Epithelial cell of proximal tubule (primary cell): Measurements from ENCODE around the gene DOCK9. TPM values are rescaled to one million over a fixed set of nuclear protein-coding genes. Genes with fewer than 3 reads are reported as not detected.

Experiments used
- DNase-seq: peaks from one replicate; pipeline ENCODE4 v3.0.0-alpha.2; 2011; ENCODE audit warnings: low read depth
- H3K4me3 ChIP-seq: 2 replicates; pipeline ENCODE4 v1.5.1; 2011; ENCODE audit warnings: low read depth, mild to moderate bottlenecking, low read length
- total RNA-seq: library from RNA; depleted of rRNA; stranded (reverse); fragments of >200 nt; gene quantifications from 2 replicates; pipeline ENCODE4 v1.2.3, GENCODE V29; 2015
- TF ChIP-seq, protein P1 (sequence below): conservative IDR thresholded peaks from 2 replicates; pipeline ENCODE4 v1.5.1; 2012; ENCODE audit warnings: low read depth, mild to moderate bottlenecking, low read length

The DOCK9 gene
- total RNA-seq, 1 donor from 2014 or later = 37.6 TPM

DNA sequence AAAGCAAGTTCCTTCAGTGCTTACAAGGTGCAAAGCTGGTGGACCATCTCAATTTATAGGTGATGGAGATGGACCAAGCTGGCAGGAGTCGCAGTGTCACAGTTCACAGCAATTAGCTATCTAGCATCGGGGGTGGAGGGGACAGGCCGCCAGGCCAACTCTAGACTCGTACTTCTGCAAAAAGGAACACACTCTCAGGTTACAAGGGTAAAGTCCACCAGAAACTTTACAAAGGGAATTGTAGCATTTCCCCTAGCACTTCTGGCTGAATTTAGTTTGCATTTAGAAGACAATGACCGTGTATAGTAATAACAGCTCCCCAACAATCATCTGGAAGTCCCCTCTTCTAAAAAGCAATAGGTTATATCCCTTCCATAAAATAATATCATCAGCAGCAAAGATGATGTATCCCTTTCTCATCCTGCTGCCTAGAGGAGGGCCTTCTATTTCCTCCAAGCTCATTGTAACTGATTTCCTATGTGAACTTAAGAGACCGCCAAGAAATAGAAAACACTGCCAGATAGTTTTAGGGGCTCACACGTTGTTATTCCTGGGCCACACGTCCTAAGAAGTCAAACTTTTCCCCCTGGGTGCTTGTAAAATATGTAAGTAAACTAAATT lies 8.5 kb upstream of the DOCK9 start:
- DNase-seq = no peak
- TF ChIP-seq, protein P1, sequence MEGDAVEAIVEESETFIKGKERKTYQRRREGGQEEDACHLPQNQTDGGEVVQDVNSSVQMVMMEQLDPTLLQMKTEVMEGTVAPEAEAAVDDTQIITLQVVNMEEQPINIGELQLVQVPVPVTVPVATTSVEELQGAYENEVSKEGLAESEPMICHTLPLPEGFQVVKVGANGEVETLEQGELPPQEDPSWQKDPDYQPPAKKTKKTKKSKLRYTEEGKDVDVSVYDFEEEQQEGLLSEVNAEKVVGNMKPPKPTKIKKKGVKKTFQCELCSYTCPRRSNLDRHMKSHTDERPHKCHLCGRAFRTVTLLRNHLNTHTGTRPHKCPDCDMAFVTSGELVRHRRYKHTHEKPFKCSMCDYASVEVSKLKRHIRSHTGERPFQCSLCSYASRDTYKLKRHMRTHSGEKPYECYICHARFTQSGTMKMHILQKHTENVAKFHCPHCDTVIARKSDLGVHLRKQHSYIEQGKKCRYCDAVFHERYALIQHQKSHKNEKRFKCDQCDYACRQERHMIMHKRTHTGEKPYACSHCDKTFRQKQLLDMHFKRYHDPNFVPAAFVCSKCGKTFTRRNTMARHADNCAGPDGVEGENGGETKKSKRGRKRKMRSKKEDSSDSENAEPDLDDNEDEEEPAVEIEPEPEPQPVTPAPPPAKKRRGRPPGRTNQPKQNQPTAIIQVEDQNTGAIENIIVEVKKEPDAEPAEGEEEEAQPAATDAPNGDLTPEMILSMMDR = no peak
- H3K4me3 ChIP-seq = no peak overlapping the region

DNA sequence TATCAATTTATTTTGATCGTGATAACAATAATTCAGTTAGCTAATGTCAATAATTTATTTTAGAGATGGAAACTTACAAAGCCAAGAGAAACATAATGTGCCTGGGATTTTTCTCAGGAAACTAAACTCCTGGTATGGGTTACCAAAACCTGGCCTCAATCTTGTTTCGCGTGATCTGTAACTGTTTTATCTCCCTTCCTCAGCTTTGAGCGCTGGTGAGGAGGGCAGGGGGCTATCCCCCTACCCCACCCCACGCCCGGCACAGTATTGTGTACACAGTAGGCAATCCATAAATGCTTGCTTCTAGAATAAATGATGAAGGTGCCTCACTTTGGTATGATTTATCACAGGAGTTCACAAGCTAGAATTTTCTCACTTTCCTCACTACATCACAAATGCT lies 7.7 kb upstream of the DOCK9 start:
- DNase-seq = no peak
- TF ChIP-seq, protein P1 = no peak
- no peak overlapping the region for H3K4me3 ChIP-seq

DNA sequence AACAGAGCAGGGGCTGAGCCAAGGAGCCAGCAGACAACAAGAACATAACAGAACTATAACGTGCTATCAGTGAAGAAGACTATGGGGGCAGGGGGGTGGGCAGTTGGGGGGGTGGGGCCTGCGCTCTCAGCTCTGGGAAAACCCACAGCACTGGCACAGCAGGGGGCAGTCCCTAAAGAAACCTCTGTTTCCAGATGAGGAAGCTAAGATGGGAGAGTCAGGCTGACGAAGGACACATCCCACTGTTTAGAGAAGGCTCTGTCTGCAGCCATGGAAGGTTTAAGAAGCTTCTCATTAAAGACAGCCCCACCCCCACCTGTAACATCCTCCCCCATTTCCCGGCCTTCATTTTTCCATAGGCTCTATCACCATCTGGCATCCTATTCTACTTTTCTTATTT lies 7.1 kb upstream of the DOCK9 start:
- no peak for DNase-seq
- no peak overlapping the region for H3K4me3 ChIP-seq
- TF ChIP-seq, protein P1 = no peak

DNA sequence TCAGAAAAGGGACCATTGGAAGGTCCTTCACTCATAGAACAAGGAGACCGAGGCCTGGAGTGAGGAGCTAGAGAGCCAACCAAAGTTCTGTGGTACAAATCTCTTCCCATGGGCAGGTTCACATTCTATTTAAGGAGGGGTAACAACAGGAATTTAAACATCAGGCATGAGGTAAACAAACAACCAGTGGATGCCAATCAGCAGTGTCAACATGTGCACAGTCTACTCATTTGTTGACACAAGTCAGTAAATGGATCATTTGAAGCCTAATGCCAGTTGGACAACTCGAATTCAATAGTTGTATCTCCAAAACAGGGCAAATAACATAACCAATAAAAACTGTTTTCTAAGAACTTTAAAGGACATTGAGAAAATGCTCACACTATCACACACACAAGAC lies 6.3 kb upstream of the DOCK9 start:
- H3K4me3 ChIP-seq = no peak overlapping the region
- TF ChIP-seq, protein P1 = no peak
- no peak for DNase-seq

DNA sequence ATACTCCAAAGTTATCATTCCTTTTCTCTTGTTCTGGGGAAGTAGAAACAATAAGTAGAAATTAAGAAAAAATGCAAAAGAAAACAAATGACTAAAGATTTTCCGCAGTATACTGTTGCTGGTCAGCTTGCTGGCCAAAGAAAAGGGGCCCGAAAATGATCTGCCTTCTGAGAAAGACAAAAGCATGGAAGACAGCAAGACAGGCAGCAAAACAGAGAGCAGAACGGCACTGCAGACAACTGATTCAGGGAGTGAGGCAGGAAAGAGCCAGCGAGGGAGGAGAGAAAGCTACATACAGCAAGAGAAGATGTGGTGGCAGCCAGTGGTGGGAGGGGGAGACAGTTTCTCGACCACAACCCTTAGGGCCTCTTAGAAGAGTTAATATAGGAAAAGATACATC lies 5.3 kb upstream of the DOCK9 start:
- TF ChIP-seq, protein P1 = no peak
- H3K4me3 ChIP-seq = no peak overlapping the region
- DNase-seq = no peak

DNA sequence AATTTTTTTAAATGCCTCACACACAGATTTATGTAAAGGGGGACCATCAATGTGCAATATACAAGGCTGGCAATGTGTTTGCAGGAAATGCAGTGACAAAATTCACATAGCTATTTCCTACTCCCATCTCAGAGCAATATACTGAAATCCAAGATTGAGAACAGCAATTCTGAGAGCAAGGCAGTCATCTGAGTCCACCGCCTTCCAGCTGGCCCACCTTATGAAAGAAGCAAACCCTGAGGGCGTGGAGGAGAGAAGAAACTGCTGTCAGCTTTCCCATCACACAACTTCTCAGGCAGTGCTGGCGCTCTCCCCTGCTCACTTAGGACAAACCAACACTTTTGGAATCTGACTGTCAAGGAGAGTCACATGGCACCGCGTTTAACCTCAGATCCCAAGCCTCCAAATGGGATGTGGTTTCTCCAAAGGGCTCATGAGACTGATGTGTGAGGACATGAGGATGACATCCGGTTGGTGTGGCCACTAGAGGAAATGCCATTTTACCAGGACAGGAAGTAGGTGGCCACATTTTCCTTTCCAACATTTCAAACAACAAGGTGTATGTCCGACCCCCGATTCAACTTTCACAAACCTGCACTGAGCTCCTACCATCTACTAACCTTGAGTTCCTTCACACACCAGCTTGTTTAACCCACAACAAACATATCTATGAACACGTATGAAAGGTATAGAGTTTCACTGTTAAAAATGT lies 3.7 kb upstream of the DOCK9 start:
- H3K4me3 ChIP-seq = no peak overlapping the region
- no peak for DNase-seq
- TF ChIP-seq, protein P1 = no peak
